ENCODE results near the gene SLC29A1. TPM values are rescaled to one million over a fixed set of nuclear protein-coding genes. Genes with fewer than 3 reads are reported as not detected.
"Not testable (repeated sequence)": the region's sequence is repeated elsewhere in the genome, so short reads cannot be mapped to it uniquely, and the experiment has no call there.

The SLC29A1 gene
- total RNA-seq, 4 donors from 2014 or later: 39.7 to 83.3 (median 55.8) TPM

DNA sequence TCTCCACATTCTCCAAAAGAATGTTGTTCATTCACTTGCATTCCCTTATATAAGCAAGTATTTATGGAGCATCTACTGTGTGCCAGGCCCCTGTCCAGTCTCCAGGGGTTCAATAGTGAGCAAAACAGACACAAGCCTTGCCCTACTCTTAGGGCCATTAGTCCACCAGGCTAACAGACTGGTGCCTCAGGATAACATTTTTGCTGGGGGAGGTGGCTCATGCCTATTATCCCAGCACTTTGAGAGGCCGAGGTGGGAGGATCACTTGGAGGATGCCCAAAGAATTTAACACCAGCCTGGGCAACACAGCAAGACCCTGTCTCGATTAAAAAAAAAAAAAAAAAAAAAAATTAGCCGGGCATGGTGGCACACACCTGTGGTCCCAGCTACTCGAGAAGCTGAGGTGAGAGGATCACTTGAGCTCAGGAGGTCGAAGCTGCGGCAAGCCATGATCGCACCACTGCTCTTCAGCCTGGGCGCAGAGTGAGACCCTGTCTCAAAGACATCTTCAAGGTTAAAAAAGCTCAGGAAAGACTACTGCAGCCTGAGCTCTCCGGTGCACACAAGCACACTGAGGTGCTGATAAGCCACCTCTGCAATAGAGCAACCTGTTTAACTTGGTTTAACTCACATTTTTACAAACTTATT lies 44.8 kb upstream of the SLC29A1 start:
- Histone ChIP-seq H3K4me1 (no peaks in the 10 kb centered on the region), H3K4me3 (replicated peaks in 1 of 3) (no peak overlapping the region), H3K27me3 (no peaks in the 10 kb centered on the region), H3K27ac (no peak overlapping the region), H3K36me3 (no peaks in the 10 kb centered on the region), H3K9me3 (no peaks in the 10 kb centered on the region)
- no peak for DNase-seq
- TF ChIP-seq, protein P1, sequence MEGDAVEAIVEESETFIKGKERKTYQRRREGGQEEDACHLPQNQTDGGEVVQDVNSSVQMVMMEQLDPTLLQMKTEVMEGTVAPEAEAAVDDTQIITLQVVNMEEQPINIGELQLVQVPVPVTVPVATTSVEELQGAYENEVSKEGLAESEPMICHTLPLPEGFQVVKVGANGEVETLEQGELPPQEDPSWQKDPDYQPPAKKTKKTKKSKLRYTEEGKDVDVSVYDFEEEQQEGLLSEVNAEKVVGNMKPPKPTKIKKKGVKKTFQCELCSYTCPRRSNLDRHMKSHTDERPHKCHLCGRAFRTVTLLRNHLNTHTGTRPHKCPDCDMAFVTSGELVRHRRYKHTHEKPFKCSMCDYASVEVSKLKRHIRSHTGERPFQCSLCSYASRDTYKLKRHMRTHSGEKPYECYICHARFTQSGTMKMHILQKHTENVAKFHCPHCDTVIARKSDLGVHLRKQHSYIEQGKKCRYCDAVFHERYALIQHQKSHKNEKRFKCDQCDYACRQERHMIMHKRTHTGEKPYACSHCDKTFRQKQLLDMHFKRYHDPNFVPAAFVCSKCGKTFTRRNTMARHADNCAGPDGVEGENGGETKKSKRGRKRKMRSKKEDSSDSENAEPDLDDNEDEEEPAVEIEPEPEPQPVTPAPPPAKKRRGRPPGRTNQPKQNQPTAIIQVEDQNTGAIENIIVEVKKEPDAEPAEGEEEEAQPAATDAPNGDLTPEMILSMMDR (IDR thresholded peaks at IDR 0.05): no peak
- TF ChIP-seq POLR2A (IDR thresholded peaks at IDR 0.05): no peak
- intact Hi-C loops (cut with DNase I): no loop called here
- 75 to 82% methylated on average over 9 of the region's 9 CpGs for WGBS, 2 donors

DNA sequence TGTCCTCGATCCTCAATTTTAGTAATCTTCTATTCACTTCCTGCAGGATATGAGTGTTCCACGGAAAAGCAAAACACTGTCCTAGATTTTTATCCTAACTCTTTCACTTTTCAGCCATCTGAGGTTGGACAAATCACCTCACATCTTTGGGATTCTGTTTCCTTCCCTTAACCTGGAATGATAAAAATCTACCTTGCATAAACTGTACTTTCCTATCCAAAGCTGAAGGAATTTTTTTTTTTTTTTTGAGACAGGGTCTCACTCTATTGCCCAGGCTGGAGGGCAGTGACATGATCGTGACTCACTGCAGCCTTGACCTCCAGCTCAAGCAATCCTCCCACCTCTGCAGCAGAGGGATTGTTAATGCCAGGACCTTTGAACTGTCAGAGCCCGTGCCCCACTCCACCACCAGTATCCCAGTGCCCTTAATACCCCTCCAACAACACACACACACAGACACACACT lies 44.3 kb upstream of the SLC29A1 start:
- H3K4me1 ChIP-seq: no peaks in the 10 kb centered on the region
- H3K9me3 ChIP-seq: no peaks in the 10 kb centered on the region
- DNase-seq: no peak
- intact Hi-C loops (cut with DNase I): no loop called here
- WGBS, 2 donors: 66 to 70% methylated on average over 4 of the region's 4 CpGs
- H3K36me3 ChIP-seq: no peaks in the 10 kb centered on the region
- no peak overlapping the region for H3K27ac ChIP-seq
- no peak overlapping the region for H3K4me3 ChIP-seq (replicated peaks in 1 of 3)
- TF ChIP-seq, protein P1 (IDR thresholded peaks at IDR 0.05): no peak
- no peaks in the 10 kb centered on the region for H3K27me3 ChIP-seq

DNA sequence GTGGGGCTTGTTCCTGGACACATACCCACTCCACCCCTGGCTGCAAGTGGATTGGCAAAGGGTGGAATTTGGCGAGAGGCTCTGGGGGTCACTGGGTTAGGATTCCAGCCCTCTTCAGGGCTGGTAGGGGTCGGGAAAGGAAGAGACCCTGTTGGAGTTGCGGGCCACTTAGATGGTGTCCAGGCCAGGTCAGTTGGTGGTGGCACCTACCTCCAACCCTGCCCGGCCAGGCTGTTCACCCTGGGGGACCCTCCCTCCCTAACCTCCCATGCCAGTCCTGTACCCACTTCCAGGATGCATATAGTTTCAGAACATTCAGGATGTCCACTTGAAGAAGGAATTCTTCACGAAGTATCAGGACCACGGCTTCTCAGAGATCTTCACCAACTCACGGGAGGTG lies 43.7 kb upstream of the SLC29A1 start:
- no peaks in the 10 kb centered on the region for H3K4me1 ChIP-seq
- H3K27me3 ChIP-seq: no peaks in the 10 kb centered on the region
- no peaks in the 10 kb centered on the region for H3K36me3 ChIP-seq
- 95 to 96% methylated on average over 7 of the region's 7 CpGs for WGBS, 2 donors
- no peak for TF ChIP-seq POLR2A (IDR thresholded peaks at IDR 0.05)
- H3K4me3 ChIP-seq (replicated peaks in 1 of 3): no peak overlapping the region
- DNase-seq: no peak
- intact Hi-C loops (cut with DNase I): no loop called here
- no peak overlapping the region for H3K27ac ChIP-seq
- H3K9me3 ChIP-seq: no peaks in the 10 kb centered on the region

DNA sequence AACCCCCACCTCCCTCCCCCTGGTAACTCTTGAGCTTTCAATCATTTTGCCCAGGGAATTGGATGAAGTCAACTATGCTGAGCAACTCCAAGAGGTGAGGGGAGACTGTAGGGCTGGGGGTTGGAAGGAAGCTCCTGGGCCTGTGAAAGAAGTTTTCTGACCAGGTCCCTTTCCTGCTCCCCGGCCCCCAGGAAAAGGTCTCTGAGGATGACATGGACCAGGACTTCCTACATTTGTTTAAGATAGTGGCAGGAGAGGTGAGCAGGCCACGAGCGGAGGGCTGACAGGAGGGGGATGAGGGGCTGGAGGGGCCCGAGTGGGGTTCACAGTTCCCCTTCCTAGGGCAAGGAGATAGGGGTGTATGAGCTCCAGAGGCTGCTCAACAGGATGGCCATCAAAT lies 43.0 kb upstream of the SLC29A1 start:
- intact Hi-C loops (cut with DNase I): no loop called here
- 89 to 92% methylated on average over 4 of the region's 4 CpGs for WGBS, 2 donors

DNA sequence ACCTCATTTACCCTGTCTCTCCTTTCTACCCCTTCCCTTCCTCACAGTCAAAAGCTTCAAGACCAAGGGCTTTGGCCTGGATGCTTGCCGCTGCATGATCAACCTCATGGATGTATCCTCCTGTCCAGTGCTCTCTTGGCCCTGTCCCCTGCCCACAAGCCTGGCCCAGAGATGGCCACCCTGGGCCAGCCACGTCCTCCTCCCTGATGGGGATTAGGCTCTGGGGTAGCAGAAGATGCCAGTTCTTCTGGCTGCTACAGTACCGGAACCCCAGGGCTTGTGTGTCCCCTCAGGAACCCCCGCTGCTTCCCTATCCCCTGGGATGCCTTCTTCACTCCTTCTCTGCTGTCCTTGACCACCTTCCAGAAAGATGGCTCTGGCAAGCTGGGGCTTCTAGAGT lies 42.5 kb upstream of the SLC29A1 start:
- no peaks in the 10 kb centered on the region for H3K27me3 ChIP-seq
- no peak overlapping the region for H3K27ac ChIP-seq
- no peak for DNase-seq
- intact Hi-C loops (cut with DNase I): no loop called here
- no peak for TF ChIP-seq POLR2A (IDR thresholded peaks at IDR 0.05)
- TF ChIP-seq, protein P1 (IDR thresholded peaks at IDR 0.05): no peak
- WGBS, 2 donors: 95 to 97% methylated on average over 4 of the region's 4 CpGs
- no peaks in the 10 kb centered on the region for H3K36me3 ChIP-seq
- no peaks in the 10 kb centered on the region for H3K4me1 ChIP-seq
- no peak overlapping the region for H3K4me3 ChIP-seq (replicated peaks in 1 of 3)
- no peaks in the 10 kb centered on the region for H3K9me3 ChIP-seq

More for the DNA sequence above, 43.0 kb upstream of the SLC29A1 start:
- no peak overlapping the region for H3K4me3 ChIP-seq (replicated peaks in 1 of 3)
- H3K27me3 ChIP-seq: no peaks in the 10 kb centered on the region
- TF ChIP-seq, protein P1 (IDR thresholded peaks at IDR 0.05): no peak
- TF ChIP-seq POLR2A (IDR thresholded peaks at IDR 0.05): no peak
- H3K4me1 ChIP-seq: no peaks in the 10 kb centered on the region
- no peaks in the 10 kb centered on the region for H3K9me3 ChIP-seq
- H3K27ac ChIP-seq: no peak overlapping the region
- no peaks in the 10 kb centered on the region for H3K36me3 ChIP-seq
- DNase-seq: no peak

DNA sequence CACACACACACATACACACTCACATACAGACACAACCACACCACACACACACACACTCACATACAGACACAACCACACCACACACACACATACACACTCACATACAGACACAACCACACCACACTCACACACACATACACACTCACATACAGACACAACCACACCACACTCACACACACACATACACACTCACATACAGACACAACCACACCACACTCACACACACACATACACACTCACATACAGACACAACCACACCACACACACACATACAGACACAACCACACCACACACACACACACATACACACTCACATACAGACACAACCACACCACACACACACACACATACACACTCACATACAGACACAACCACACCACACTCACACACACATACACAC lies 41.6 kb upstream of the SLC29A1 start:
- H3K4me3 ChIP-seq (replicated peaks in 1 of 3); intact Hi-C loops (cut with DNase I); H3K27ac ChIP-seq; DNase-seq; H3K4me1 ChIP-seq; H3K27me3 ChIP-seq; H3K36me3 ChIP-seq; H3K9me3 ChIP-seq: not testable (repeated sequence)
